Measurements from ENCODE around the gene TRMT1.

TRMT1 gene

GRCh38 chr19:13089857-13090507 lies 26.6 kb downstream of the TRMT1 start:
- no peak for DNase-seq

- DNase-seq = no peak
These were observed 27.2 kb downstream of the TRMT1 start for GRCh38 chr19:13089139-13089856.

- no peak for DNase-seq
These were observed 28.6 kb downstream of the TRMT1 start for GRCh38 chr19:13087795-13088537.

- no peak for DNase-seq
These were observed 29.2 kb downstream of the TRMT1 start for GRCh38 chr19:13087295-13087694.

- DNase-seq = no peak
These were observed 30.2 kb downstream of the TRMT1 start for GRCh38 chr19:13086341-13086740.

GRCh38 chr19:13085666-13086065 lies 30.9 kb downstream of the TRMT1 start:
- no peak for DNase-seq

- DNase-seq = no peak
These were observed 32.9 kb downstream of the TRMT1 start for GRCh38 chr19:13083627-13084026.

GRCh38 chr19:13083008-13083404 lies 33.5 kb downstream of the TRMT1 start:
- no peak for DNase-seq

- peak; percentile 78 for DNase-seq
These were observed 34.1 kb downstream of the TRMT1 start for GRCh38 chr19:13082192-13083007.

- peak; percentile 82 for DNase-seq
These were observed 37.0 kb downstream of the TRMT1 start for GRCh38 chr19:13079542-13079986.

GRCh38 chr19:13078897-13079541 lies 37.5 kb downstream of the TRMT1 start:
- DNase-seq = peak; percentile 26

- no peak for DNase-seq
These were observed 38.2 kb downstream of the TRMT1 start for GRCh38 chr19:13078381-13078780.

- DNase-seq = no peak
These were observed 39.3 kb downstream of the TRMT1 start for GRCh38 chr19:13077240-13077639.

GRCh38 chr19:13076787-13077186 lies 39.8 kb downstream of the TRMT1 start:
- no peak for DNase-seq

- DNase-seq = no peak
These were observed 40.2 kb downstream of the TRMT1 start for GRCh38 chr19:13076320-13076719.

GRCh38 chr19:13074378-13074777 lies 42.2 kb downstream of the TRMT1 start:
- DNase-seq = no peak

GRCh38 chr19:13073263-13073662 lies 43.3 kb downstream of the TRMT1 start:
- DNase-seq = no peak

GRCh38 chr19:13072188-13072908 lies 44.2 kb downstream of the TRMT1 start:
- no peak for DNase-seq

GRCh38 chr19:13071444-13072187 lies 44.9 kb downstream of the TRMT1 start:
- DNase-seq = no peak

- DNase-seq = no peak
These were observed 46.0 kb downstream of the TRMT1 start for GRCh38 chr19:13070425-13071140.
